Thoracic aorta endothelial cell (primary cell): ENCODE data around the gene DKK3. TPM values are rescaled to one million over a fixed set of nuclear protein-coding genes. Genes with fewer than 3 reads are reported as not detected.

Experiments used
- total RNA-seq: library from RNA; depleted of rRNA; stranded (reverse); fragments of >200 nt; gene quantifications from 2 replicates; pipeline ENCODE4 v1.2.3, GENCODE V29; 2012

The DKK3 gene
- total RNA-seq: 122 and 143 TPM in 2 replicates

DNA sequence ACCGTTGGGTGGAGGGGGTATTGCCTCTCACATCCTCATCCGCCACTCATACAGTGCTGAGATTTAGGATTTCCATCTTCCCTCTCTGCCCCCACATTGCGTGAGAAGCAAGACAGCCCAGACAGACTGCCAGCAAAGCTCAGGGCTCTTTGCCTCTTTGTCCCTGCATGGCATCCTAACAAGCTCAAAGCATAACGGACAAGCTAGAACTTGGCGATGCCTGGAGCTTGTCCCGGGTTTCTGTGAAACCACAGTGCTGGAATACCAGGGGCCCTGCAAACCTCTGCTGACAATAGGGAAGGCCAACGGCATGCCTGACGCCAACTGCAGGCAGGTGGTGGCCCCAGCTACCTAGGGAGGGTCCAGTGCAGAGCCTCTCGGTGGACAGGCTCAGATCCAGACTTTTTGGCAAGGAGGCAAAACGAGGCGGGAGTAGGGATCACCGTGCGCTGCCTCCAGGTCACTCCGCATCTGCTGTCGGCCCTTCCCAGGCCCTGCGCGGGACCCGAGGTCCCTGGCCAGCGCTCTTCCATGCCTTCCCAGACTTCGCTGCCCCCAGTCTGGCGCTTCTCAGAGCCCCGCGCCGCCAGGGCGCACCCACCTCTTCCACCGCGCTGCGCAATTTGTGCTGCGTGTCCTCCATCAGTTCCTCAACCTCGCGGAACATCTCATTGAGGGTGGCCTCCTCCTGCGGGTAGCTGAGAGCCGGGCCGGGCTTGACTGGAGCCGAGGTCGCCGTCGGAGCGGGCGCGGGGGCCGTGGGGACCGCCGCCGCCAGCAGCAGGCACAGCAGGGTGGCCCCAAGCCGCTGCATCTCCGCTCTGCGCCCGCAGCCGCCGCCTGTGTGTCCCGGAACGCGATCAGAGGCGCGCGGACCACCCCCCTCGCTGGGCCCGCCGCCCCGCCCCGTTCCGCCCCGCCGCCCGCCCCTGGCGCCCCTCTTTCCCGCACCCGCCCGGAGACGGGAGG, at the start of gene DKK3:
DKK3 (minus strand) TSS at position 858 of the 969 bp plus-strand sequence; CDS start at position 814, 44 bp downstream.

Other genes with a start within 250 kb of the DKK3 start
- 69.6 and 76.9 TPM in 2 replicates for gene USP47, start 166.7 kb downstream of the DKK3 start, total RNA-seq
- 212 and 310 TPM in 2 replicates for gene MICAL2, start 102.0 kb upstream of the DKK3 start, total RNA-seq